OCI-M2 (cell line): ENCODE results near the gene VAMP5.
"Not testable (repeated sequence)": the region's sequence is repeated elsewhere in the genome, so short reads cannot be mapped to it uniquely, and the experiment has no call there.

Source experiments
- DNase-seq: peaks from one replicate; lab custom pipeline; 2025; ENCODE audit not compliant: unreplicated experiment; lab: John Stamatoyannopoulos, UW

Gene VAMP5

GRCh38 chr2:85584354-85584856 is at the start of gene VAMP5:
Gene VAMP5 (plus strand): TSS chr2:85584431. CDS start chr2:85584491, 60 bp downstream.
- DNase-seq: no peak

GRCh38 chr2:85534881-85535280 is 49.4 kb upstream of the VAMP5 start:
- no peak for DNase-seq

GRCh38 chr2:85536479-85536878 is 47.8 kb upstream of the VAMP5 start:
- no peak for DNase-seq

GRCh38 chr2:85537600-85538506 is 46.4 kb upstream of the VAMP5 start:
- peak; percentile 45 for DNase-seq

- DNase-seq: peak; percentile 51
Measured at GRCh38 chr2:85538507-85539360, 45.5 kb upstream of the VAMP5 start, which contains the start of gene MAT2A. Gene MAT2A (plus strand): TSS chr2:85539168. CDS start chr2:85539288, 120 bp downstream.

GRCh38 chr2:85539361-85540132 is 44.7 kb upstream of the VAMP5 start:
- no peak for DNase-seq

GRCh38 chr2:85540133-85540648 is 44.0 kb upstream of the VAMP5 start:
- no peak for DNase-seq

GRCh38 chr2:85541262-85541661 is 43.0 kb upstream of the VAMP5 start:
- no peak for DNase-seq

GRCh38 chr2:85541753-85542457 is 42.3 kb upstream of the VAMP5 start:
- DNase-seq: no peak

- DNase-seq: no peak
Measured at GRCh38 chr2:85542777-85543176, 41.5 kb upstream of the VAMP5 start.

GRCh38 chr2:85544254-85544691 is 40.0 kb upstream of the VAMP5 start:
- DNase-seq: not testable (repeated sequence)

- not testable (repeated sequence) for DNase-seq
Measured at GRCh38 chr2:85544915-85545779, 39.1 kb upstream of the VAMP5 start.

GRCh38 chr2:85545780-85546240 is 38.4 kb upstream of the VAMP5 start:
- DNase-seq: no peak

GRCh38 chr2:85547089-85547858 is 37.0 kb upstream of the VAMP5 start:
- no peak for DNase-seq

- DNase-seq: no peak
Measured at GRCh38 chr2:85547859-85548607, 36.2 kb upstream of the VAMP5 start.

- no peak for DNase-seq
Measured at GRCh38 chr2:85548608-85548900, 35.7 kb upstream of the VAMP5 start.

GRCh38 chr2:85549095-85549494 is 35.1 kb upstream of the VAMP5 start:
- no peak for DNase-seq
